Nephron progenitor cell (in vitro differentiated cells): Measurements from ENCODE around the gene TMCO4.

ENCODE experiments used
- DNase-seq: peaks from one replicate; pipeline ENCODE4 v3.0.0; 2021
- H3K27ac Mint-ChIP-seq: 2 replicates; pipeline ENCODE4 v1.8.0; 2021; ENCODE audit warnings: mild to moderate bottlenecking, moderate library complexity, mixed read lengths
- H3K27me3 Mint-ChIP-seq: 2 replicates; pipeline ENCODE4 v1.8.0; 2021; ENCODE audit warnings: mild to moderate bottlenecking, low read depth, mixed read lengths; ENCODE audit not compliant: poor library complexity
- H3K36me3 Mint-ChIP-seq: 2 replicates; pipeline ENCODE4 v1.8.0; 2021; ENCODE audit warnings: low read depth, mixed read lengths
- H3K4me1 Mint-ChIP-seq: 2 replicates; pipeline ENCODE4 v1.8.0; 2021; ENCODE audit warnings: mixed read lengths
- H3K4me3 Mint-ChIP-seq: 2 replicates; pipeline ENCODE4 v1.8.0; 2021; ENCODE audit warnings: mild to moderate bottlenecking, moderate library complexity, mixed read lengths
- H3K9me3 Mint-ChIP-seq: 2 replicates; pipeline ENCODE4 v1.8.0; 2021; ENCODE audit warnings: mild to moderate bottlenecking, moderate library complexity, mixed read lengths
- TF ChIP-seq, protein P1 (sequence below): fragments of 200-600 bp; sonication (generic); IDR thresholded peaks from 2 replicates; pipeline ENCODE4 v1.5.0; 2021; ENCODE audit warnings: antibody characterized with exemption

The TMCO4 gene

DNA sequence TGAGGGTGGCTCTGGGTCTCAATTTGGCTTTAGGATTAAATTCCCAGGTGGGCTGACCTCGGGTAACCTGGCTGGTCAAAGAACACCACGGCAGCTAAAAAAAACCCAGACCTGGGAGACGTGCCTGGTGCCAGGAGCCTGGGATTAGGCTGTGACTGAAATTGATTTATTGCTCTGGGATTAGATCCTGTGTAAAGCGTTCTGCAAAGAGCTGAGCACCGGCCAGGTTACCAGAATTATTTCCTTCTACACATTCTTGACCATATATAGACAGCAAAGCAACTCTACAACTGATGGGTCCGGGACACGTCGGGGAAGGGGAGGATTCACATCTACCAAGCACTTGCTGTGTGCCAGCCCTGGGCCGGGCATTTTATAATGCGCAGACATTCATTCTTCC lies 45.2 kb downstream of the TMCO4 start:
- no peak overlapping the region for H3K27ac Mint-ChIP-seq
- H3K4me1 Mint-ChIP-seq = peaks cover 30% of the 10 kb centered on the region
- H3K9me3 Mint-ChIP-seq = peaks cover 9% of the 10 kb centered on the region

DNA sequence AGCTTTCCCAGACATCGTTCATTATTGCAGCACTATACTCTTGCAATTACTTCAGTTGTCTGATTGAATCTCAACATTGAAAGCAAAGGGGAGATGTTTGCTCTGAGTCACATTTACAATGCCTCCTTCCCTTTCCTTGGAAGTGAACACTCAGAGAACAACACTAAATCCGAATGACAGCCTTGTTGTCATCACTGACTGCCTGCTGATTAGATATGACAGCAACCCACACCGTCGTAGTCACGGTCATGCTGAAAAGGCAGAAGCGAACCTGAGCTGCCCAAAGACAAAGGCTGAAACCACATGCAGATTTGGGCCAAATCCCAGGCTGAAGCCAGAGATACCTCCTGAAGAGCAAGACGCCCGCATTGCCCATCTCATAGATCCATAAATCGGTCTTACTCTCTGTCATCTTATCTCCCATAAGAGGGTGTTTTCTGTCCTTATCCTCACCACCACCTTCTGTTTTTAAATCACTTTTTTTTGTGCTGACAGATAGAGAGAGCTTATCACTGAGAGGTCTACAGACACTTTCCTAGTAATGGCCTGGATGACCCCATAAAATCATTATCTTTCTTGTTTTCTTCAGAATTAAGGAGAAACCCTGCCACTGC lies 47.5 kb downstream of the TMCO4 start:
- no peak for DNase-seq
- H3K36me3 Mint-ChIP-seq = no peaks in the 10 kb centered on the region
- peaks cover 30% of the 10 kb centered on the region for H3K4me1 Mint-ChIP-seq
- no peak overlapping the region for H3K27ac Mint-ChIP-seq
- TF ChIP-seq, protein P1, sequence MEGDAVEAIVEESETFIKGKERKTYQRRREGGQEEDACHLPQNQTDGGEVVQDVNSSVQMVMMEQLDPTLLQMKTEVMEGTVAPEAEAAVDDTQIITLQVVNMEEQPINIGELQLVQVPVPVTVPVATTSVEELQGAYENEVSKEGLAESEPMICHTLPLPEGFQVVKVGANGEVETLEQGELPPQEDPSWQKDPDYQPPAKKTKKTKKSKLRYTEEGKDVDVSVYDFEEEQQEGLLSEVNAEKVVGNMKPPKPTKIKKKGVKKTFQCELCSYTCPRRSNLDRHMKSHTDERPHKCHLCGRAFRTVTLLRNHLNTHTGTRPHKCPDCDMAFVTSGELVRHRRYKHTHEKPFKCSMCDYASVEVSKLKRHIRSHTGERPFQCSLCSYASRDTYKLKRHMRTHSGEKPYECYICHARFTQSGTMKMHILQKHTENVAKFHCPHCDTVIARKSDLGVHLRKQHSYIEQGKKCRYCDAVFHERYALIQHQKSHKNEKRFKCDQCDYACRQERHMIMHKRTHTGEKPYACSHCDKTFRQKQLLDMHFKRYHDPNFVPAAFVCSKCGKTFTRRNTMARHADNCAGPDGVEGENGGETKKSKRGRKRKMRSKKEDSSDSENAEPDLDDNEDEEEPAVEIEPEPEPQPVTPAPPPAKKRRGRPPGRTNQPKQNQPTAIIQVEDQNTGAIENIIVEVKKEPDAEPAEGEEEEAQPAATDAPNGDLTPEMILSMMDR = no peak
- H3K9me3 Mint-ChIP-seq = peaks cover 4% of the 10 kb centered on the region
- peaks cover 28% of the 10 kb centered on the region for H3K27me3 Mint-ChIP-seq
- no peak overlapping the region for H3K4me3 Mint-ChIP-seq

More for the DNA sequence above, 45.2 kb downstream of the TMCO4 start:
- TF ChIP-seq, protein P1 = no peak
- Mint-ChIP-seq H3K27me3 (peaks cover 34% of the 10 kb centered on the region), H3K4me3 (no peak overlapping the region), H3K36me3 (no peaks in the 10 kb centered on the region)
- DNase-seq = peak; percentile 23

DNA sequence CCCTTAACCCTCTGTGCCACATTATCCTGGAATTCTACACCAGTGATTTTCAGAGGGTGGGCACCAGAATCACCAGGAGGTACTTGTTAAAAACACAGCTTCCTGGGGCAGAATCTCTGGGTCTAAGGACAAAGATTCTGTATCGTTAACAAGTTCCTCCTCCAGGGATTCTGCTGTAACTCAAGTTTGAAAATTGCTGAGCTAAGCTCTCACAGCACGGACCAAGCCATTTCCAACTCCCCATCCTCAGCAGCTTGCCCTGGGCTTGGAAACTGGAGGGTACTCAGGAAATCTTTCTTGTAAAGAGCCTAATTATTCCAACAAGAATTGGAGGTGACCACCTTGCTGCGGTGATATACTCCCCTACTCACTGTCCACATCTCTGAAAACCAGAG lies 48.8 kb downstream of the TMCO4 start:
- Mint-ChIP-seq H3K4me1 (peaks cover 30% of the 10 kb centered on the region), H3K9me3 (no peaks in the 10 kb centered on the region), H3K36me3 (no peaks in the 10 kb centered on the region), H3K4me3 (no peak overlapping the region), H3K27me3 (peaks cover 29% of the 10 kb centered on the region), H3K27ac (peak overlapping the region; percentile 13)
- no peak for DNase-seq
- TF ChIP-seq, protein P1 = no peak

DNA sequence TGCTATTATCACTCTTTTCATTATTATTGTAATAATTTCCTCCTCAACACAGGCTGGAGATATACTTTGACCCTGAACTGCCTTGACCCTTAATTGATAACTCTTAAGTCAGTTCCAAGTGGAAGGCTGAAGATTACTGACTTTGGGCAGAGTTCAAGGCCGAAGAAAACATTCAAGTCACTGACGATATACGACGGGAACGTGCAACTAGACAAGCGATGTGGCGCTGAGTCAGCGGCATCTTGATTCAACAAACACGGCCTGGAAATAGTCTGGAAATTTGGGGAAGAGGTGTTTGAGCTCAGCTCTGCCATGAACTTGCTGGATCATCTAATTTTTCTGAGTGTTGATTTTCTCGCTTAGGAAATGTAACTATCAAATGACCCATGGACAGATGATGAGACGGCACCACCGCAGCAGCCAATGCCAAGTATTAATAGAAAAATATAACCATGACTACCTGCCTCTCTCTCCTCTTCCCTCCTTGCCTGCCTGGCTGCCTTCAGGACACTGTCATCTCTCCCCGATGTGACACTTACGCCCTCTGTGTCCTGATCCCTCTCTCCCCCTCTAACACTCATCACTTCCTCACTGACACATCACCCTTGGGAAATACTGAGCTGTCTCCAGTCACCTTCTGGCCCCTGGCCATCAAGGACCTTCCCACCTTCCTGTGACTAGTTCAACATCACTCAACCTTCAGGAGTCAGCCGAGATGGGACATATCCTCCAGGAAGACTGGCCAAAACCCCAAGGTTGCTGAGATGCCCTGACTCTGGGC lies 49.4 kb downstream of the TMCO4 start:
- no peaks in the 10 kb centered on the region for H3K9me3 Mint-ChIP-seq
- peaks cover 27% of the 10 kb centered on the region for H3K4me1 Mint-ChIP-seq
- peak overlapping the region; percentile 13 for H3K27ac Mint-ChIP-seq
- TF ChIP-seq, protein P1 = no peak
- H3K4me3 Mint-ChIP-seq = no peak overlapping the region
- no peak for DNase-seq
- peaks cover 28% of the 10 kb centered on the region for H3K27me3 Mint-ChIP-seq
- no peaks in the 10 kb centered on the region for H3K36me3 Mint-ChIP-seq

DNA sequence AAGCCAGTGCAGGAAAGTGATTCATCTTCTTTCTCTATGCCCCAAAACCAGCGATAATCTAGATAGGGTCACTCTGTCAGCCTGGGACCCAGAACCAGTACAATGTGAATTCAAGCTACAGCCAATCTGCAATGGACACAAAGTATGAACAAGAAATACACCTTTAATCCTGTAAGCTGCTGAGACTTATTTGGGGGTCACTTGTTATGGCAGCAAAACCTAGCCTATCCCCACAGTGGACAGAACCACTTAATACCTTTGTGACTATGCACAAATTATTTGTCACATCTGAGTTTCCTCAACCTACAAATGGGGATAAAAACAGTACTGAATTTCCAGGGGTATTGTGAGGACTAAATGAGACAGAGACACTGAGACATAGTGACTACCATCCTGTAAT lies 50.0 kb downstream of the TMCO4 start:
- DNase-seq = no peak
- H3K27me3 Mint-ChIP-seq = peaks cover 28% of the 10 kb centered on the region
- H3K4me3 Mint-ChIP-seq = no peak overlapping the region
- H3K4me1 Mint-ChIP-seq = peaks cover 23% of the 10 kb centered on the region
- no peak overlapping the region for H3K27ac Mint-ChIP-seq
- H3K9me3 Mint-ChIP-seq = no peaks in the 10 kb centered on the region
- TF ChIP-seq, protein P1 = no peak
- no peaks in the 10 kb centered on the region for H3K36me3 Mint-ChIP-seq
